ENCODE measurements around the gene CTSE. TPM values are rescaled to one million over a fixed set of nuclear protein-coding genes. Genes with fewer than 3 reads are reported as not detected.

Gene CTSE
- total RNA-seq, 1 donor from 2014 or later = not detected

DNA sequence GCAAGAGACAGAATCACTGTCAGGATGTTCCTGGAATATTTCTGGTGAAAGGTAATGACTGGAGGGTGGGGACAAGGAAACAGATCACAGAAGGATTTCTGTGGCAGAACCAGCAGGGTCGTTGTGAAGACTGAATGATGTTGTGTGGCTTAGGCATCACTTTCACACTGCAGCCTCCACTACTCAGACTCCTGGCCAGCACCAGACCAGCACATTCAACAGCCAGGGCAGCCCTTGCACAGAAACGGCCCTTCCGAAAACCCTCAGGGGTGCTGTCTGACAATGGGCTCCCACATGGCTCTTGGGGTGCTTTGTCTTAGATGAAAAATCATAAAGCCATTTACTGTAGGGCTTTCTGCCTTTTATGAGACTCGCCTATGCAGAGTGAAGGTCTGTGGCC, 16.7 kb downstream of the CTSE start:
- Mint-ChIP-seq H3K27ac (no peak overlapping the region), H3K4me1 (peaks cover 32% of the 10 kb centered on the region), H3K36me3 (no peaks in the 10 kb centered on the region), H3K9me3 (no peaks in the 10 kb centered on the region), H3K27me3 (ENCODE audit: low read depth) (no peaks in the 10 kb centered on the region), H3K4me3 (no peak overlapping the region)
- DNase-seq (ENCODE audit: low spot score in 2 of 2, unreplicated experiment in 2 of 2) = no peak
- TF ChIP-seq, protein P1, sequence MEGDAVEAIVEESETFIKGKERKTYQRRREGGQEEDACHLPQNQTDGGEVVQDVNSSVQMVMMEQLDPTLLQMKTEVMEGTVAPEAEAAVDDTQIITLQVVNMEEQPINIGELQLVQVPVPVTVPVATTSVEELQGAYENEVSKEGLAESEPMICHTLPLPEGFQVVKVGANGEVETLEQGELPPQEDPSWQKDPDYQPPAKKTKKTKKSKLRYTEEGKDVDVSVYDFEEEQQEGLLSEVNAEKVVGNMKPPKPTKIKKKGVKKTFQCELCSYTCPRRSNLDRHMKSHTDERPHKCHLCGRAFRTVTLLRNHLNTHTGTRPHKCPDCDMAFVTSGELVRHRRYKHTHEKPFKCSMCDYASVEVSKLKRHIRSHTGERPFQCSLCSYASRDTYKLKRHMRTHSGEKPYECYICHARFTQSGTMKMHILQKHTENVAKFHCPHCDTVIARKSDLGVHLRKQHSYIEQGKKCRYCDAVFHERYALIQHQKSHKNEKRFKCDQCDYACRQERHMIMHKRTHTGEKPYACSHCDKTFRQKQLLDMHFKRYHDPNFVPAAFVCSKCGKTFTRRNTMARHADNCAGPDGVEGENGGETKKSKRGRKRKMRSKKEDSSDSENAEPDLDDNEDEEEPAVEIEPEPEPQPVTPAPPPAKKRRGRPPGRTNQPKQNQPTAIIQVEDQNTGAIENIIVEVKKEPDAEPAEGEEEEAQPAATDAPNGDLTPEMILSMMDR (IDR thresholded peaks at IDR 0.05; ENCODE audit: unreplicated experiment) = no peak

DNA sequence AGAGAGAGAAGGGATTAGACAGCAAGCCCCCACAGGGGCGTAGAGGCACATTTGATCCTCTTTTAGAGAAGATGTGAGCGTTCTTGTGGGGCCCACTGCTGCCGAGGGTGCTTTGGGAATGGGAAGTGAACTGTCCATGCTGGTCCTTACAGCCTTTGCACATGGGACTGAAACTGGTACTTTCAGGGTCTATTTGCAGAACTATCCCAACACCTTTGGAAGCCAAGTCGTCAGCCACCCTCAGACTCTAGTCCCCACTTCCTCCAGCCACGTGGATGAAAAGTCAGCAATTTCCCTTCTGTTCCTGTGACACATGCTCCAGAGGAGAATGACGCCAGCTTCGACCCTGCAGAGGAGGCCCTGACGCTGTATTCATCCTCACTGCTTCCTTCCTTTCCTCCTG, 17.9 kb downstream of the CTSE start:
- Mint-ChIP-seq H3K36me3 (no peaks in the 10 kb centered on the region), H3K9me3 (no peaks in the 10 kb centered on the region), H3K4me1 (peaks cover 32% of the 10 kb centered on the region), H3K4me3 (no peak overlapping the region), H3K27ac (no peak overlapping the region), H3K27me3 (ENCODE audit: low read depth) (no peaks in the 10 kb centered on the region)
- TF ChIP-seq, protein P1 (IDR thresholded peaks at IDR 0.05; ENCODE audit: unreplicated experiment) = no peak
- no peak for DNase-seq (ENCODE audit: low spot score in 2 of 2, unreplicated experiment in 2 of 2)

DNA sequence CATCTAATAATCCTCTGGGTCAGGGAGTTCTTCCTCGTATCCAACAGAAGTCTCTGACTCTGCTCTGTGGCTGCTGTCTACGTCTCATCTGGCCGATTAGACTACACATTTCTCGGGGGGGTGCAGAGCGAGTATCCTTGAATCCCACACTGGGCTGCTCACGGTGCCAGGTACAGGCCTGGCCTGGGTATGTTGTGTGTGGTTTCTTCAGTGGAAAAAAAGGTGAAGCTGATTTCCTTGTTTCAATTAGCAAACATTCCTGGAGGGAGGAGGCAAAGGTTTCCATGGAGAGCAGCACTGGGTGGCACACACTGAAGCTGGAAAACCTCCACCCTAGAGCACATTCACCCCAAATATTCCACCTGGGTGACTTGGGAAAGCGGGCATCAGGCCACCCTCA, 18.5 kb downstream of the CTSE start:
- Mint-ChIP-seq H3K4me1 (peaks cover 32% of the 10 kb centered on the region), H3K9me3 (no peaks in the 10 kb centered on the region), H3K27ac (peak overlapping the region; percentile 13), H3K27me3 (ENCODE audit: low read depth) (no peaks in the 10 kb centered on the region), H3K4me3 (no peak overlapping the region), H3K36me3 (no peaks in the 10 kb centered on the region)
- TF ChIP-seq, protein P1 (IDR thresholded peaks at IDR 0.05; ENCODE audit: unreplicated experiment) = no peak
- peak in 1 of 2 experiments; percentile 35 for DNase-seq (ENCODE audit: low spot score in 2 of 2, unreplicated experiment in 2 of 2)

DNA sequence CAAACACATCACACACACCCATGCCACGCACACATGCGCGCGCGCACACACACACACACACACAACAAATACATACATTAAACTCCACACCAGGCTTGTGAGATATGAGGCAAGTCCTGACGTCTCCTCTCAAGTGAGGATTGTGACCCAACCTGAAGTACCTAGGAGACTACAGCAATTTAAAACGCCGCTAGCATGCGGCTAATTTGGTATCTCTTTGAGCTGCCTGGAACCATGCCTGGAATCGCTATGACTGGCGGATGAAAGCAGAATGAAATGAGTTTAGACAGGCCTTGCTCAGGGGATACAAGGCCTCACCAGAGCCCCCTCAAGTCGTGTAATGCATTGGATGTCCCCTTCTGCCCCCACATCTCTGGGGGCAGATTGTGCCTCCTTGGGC, 18.9 kb downstream of the CTSE start:
- TF ChIP-seq, protein P1 (IDR thresholded peaks at IDR 0.05; ENCODE audit: unreplicated experiment) = no peak
- H3K9me3 Mint-ChIP-seq = no peaks in the 10 kb centered on the region
- no peak overlapping the region for H3K4me3 Mint-ChIP-seq
- H3K4me1 Mint-ChIP-seq = peaks cover 28% of the 10 kb centered on the region
- H3K27ac Mint-ChIP-seq = peak overlapping the region; percentile 52
- H3K27me3 Mint-ChIP-seq (ENCODE audit: low read depth) = no peaks in the 10 kb centered on the region
- H3K36me3 Mint-ChIP-seq = no peaks in the 10 kb centered on the region
- DNase-seq (ENCODE audit: low spot score in 2 of 2, unreplicated experiment in 2 of 2) = peak in 1 of 2 experiments; percentile 36

DNA sequence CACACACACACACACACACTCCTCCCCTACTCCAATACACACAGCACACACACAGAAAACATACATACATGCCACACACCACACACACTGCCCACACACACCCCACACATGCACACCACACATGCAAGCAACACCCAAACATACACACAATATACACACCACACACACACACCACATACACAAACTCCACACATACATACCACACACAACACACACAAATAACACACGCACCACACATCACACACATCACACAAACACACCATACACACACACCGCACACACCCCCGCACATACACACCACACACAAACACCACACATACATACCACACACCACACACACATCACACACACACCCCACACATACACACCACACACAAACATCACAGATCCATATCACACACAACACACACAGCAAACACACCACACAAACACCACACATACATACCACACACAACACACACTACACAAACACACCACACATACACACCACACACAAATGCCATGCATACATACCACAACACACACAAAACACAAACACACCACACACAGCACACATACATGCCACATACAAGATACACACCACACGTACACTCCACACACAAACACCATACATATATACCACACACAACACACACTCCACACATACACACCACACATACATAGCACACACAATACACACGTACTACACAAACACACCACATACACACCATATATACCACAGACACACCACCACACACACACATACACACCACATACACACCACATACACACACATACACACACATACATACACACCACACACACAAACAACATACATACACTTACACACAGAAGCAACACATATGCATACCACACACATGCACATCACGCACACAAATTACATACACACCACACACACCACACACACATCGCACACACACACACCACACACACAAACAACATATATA, 19.6 kb downstream of the CTSE start:
- peaks cover 23% of the 10 kb centered on the region for H3K4me1 Mint-ChIP-seq
- H3K27ac Mint-ChIP-seq = peak overlapping the region; percentile 52
- no peak overlapping the region for H3K4me3 Mint-ChIP-seq
- no peaks in the 10 kb centered on the region for H3K36me3 Mint-ChIP-seq
- TF ChIP-seq, protein P1 (IDR thresholded peaks at IDR 0.05; ENCODE audit: unreplicated experiment) = no peak
- H3K27me3 Mint-ChIP-seq (ENCODE audit: low read depth) = no peaks in the 10 kb centered on the region
- peak in 1 of 2 experiments; percentile 5 for DNase-seq (ENCODE audit: low spot score in 2 of 2, unreplicated experiment in 2 of 2)
- peaks cover 1% of the 10 kb centered on the region for H3K9me3 Mint-ChIP-seq
